Uterus (tissue), 4 donors: ENCODE measurements around the gene PTCH1. TPM values are rescaled to one million over a fixed set of nuclear protein-coding genes. Genes with fewer than 3 reads are reported as not detected.

Experiments used
- DNase-seq, 2 donors: peaks; one replicate each; pipeline ENCODE4 v3.0.0-alpha.2; 2019 to 2020
- H3K27ac ChIP-seq, 2 donors: fragments of 200-600 bp; sonication (generic); 1 replicate in 1 of 2; 2 replicates in 1 of 2; pipeline ENCODE4 v1.5.1; 2016 to 2018
- H3K27me3 ChIP-seq, 2 donors: fragments of 200-600 bp; sonication (generic); one replicate each; pipeline ENCODE4 v1.5.1; 2018 to 2019; ENCODE audit warnings: control low read depth in 1 of 2
- H3K36me3 ChIP-seq, 2 donors: fragments of 200-600 bp; sonication (generic); one replicate each; pipeline ENCODE4 v1.5.1; 2019; ENCODE audit warnings: control low read depth in 1 of 2
- H3K4me1 ChIP-seq, 2 donors: fragments of 200-600 bp; sonication (generic); one replicate each; pipeline ENCODE4 v1.5.1; 2018 to 2019; ENCODE audit warnings: control low read depth in 1 of 2
- H3K4me3 ChIP-seq, 2 donors: fragments of 200-600 bp; sonication (generic); 1 replicate in 1 of 2; 2 replicates in 1 of 2; pipeline ENCODE4 v1.5.1; 2018 to 2019; ENCODE audit warnings: mild to moderate bottlenecking in 1 of 2
- H3K9me3 ChIP-seq, 2 donors: fragments of 200-600 bp; sonication (generic); one replicate each; pipeline ENCODE4 v1.5.1; 2019; ENCODE audit warnings: control low read depth in 1 of 2
- POLR2A ChIP-seq, 2 donors: fragments of 450-650 bp; IDR thresholded peaks; one replicate each; pipeline ENCODE4 v1.6.1; 2016; ENCODE audit warnings: antibody characterized with exemption in 2 of 2, mild to moderate bottlenecking in 1 of 2, moderate library complexity in 1 of 2
- intact Hi-C: fragments of 100-400 bp; cut with DNase I; formaldehyde crosslinking; loops from one replicate; pipeline ENCODE4 v1.15.1; 2023; ENCODE audit warnings: low total_unique reads
- total RNA-seq, 4 donors: library from RNA; depleted of rRNA in 3 of 4; stranded (reverse); fragments of >200 nt in 3 of 4; gene quantifications; one replicate each; pipeline versions ENCODE4 v1.1.0 to v1.2.4, GENCODE V29; 2014 to 2023
- TF ChIP-seq, protein P1 (sequence below), 4 experiments: fragments of 200-600 bp in 2 of 4; fragments of 450-650 bp in 2 of 4; sonication (generic) in 2 of 4; IDR thresholded peaks; one replicate each; pipeline ENCODE4 v1.5.1; 2016 to 2019; ENCODE audit warnings: antibody characterized with exemption in 4 of 4, mild to moderate bottlenecking in 2 of 4, moderate library complexity in 1 of 4
- donor health status: DM: yes; HTN: yes; CAD: no.

Gene PTCH1
- total RNA-seq, 4 donors from 2014 or later: 7.4 to 24.6 (median 10.8) TPM

DNA sequence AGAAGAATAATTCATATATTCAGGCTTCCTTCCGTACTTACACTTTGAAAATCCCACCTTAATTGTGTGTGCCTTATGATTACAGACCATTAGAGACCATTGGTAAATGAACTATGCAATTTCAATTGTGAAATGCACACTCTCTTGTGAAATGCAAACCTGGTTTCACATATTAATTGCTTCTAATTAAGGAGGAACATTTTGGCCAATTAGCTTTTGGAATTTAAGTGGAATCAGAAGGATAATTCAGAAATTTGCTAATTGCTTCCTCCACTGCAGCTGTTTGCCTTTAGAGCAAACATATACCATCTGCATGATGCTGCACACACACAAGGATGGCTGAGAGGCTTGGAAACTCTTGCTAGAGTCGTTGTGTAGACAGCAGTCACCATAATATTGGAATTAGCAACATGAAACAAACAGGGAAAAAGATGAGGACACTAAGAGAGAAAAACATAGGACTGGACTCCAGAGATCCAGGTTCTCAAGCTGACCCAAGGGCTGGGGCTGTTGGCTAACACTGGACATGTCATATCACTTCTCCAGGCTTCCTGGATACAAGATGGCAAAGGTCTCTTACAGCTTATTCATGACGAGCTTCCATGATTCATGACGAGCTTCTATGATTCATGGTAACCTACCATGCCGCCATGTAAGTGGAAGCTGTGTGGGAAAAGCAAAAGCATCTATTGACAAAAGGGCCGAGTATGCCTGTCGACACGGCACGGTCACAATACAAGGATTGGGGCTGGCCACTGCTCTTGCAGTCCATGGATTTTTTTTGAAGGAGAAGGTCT lies 78.0 kb downstream of the PTCH1 start:
- no peak for TF ChIP-seq POLR2A (IDR thresholded peaks at IDR 0.05)
- TF ChIP-seq, protein P1, sequence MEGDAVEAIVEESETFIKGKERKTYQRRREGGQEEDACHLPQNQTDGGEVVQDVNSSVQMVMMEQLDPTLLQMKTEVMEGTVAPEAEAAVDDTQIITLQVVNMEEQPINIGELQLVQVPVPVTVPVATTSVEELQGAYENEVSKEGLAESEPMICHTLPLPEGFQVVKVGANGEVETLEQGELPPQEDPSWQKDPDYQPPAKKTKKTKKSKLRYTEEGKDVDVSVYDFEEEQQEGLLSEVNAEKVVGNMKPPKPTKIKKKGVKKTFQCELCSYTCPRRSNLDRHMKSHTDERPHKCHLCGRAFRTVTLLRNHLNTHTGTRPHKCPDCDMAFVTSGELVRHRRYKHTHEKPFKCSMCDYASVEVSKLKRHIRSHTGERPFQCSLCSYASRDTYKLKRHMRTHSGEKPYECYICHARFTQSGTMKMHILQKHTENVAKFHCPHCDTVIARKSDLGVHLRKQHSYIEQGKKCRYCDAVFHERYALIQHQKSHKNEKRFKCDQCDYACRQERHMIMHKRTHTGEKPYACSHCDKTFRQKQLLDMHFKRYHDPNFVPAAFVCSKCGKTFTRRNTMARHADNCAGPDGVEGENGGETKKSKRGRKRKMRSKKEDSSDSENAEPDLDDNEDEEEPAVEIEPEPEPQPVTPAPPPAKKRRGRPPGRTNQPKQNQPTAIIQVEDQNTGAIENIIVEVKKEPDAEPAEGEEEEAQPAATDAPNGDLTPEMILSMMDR (IDR thresholded peaks at IDR 0.05): no peak
- no peaks in the 10 kb centered on the region for H3K27me3 ChIP-seq
- intact Hi-C loops: no loop called here
- DNase-seq: no peak
- no peak overlapping the region for H3K27ac ChIP-seq
- no peak overlapping the region for H3K4me3 ChIP-seq
- no peaks in the 10 kb centered on the region for H3K4me1 ChIP-seq
- no peaks in the 10 kb centered on the region for H3K9me3 ChIP-seq
- H3K36me3 ChIP-seq: no peaks in the 10 kb centered on the region

DNA sequence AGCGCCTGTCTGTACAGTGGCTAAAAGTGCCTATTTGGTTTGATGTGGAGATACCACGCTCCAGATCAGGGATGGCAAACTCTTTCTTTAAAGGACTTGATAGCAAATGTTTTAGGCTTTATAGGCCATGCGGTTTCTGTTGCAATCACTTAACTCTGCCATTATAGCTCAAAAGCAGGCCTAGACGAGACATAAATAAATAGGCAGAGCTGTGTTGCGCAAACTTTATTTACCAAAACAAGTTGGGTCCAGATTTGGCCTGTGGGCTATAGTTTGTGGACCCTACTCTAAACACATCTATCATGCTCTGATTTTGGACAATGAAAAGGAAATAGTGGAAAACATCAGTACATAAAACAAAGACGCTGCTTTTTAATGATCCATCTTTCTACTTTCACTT lies 79.2 kb downstream of the PTCH1 start:
- Histone ChIP-seq H3K27me3 (no peaks in the 10 kb centered on the region), H3K27ac (no peak overlapping the region), H3K9me3 (no peaks in the 10 kb centered on the region), H3K4me3 (no peak overlapping the region), H3K36me3 (no peaks in the 10 kb centered on the region), H3K4me1 (no peaks in the 10 kb centered on the region)
- intact Hi-C loops: no loop called here
- TF ChIP-seq, protein P1 (IDR thresholded peaks at IDR 0.05): no peak
- no peak for TF ChIP-seq POLR2A (IDR thresholded peaks at IDR 0.05)
- no peak for DNase-seq

DNA sequence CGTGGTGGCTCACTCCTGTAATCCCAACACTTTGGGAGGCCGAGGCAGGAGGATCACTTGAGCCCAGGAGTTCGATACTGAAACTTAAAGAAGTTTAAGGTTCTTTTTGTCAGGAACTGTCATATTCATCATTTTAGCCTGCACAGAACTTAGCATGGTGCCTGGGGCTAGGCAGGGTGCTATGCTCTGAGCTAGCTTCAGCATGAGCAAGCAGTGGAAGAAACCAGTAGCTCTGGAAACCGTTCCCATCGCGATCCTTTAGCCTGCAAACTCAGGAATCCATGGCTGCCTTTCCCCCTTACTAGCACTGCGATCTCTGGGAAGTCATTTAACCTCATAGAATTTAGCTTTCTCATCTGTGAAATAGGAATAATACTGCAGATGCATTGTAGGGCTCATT lies 80.4 kb downstream of the PTCH1 start:
- H3K4me1 ChIP-seq: no peaks in the 10 kb centered on the region
- no peak for TF ChIP-seq POLR2A (IDR thresholded peaks at IDR 0.05)
- TF ChIP-seq, protein P1 (IDR thresholded peaks at IDR 0.05): no peak
- intact Hi-C loops: no loop called here
- no peak overlapping the region for H3K4me3 ChIP-seq
- no peaks in the 10 kb centered on the region for H3K27me3 ChIP-seq
- no peaks in the 10 kb centered on the region for H3K9me3 ChIP-seq
- DNase-seq: no peak
- no peak overlapping the region for H3K27ac ChIP-seq
- H3K36me3 ChIP-seq: no peaks in the 10 kb centered on the region

DNA sequence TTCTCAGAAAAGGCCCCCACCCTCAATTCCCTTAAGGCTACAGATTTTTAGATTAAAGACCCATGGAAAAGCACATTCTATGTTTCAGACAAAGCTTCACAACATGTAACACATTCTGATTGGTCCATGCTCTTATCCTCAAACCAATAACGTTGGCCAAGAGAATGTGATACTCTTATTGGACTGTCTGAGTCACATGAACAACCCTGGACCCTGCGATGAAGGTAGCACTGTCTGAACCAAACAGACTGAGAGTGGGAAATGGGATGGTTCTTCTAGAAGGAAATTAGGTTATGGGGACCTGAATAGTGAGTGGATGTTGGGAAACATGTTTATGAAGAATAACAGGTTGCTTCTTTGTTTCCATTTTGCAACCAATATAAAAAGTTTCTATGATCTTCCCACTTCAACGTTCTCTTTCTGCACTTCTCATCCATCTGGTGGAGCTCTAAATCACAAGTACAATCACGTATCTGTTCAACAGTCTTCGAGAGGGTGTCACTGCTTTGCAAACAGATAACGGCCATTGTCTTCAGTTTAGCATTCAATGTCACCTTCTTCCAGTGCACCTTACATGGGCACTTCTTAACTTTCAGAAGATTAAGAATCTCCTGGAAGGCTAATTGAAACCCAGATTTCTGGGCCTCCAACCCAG lies 81.6 kb downstream of the PTCH1 start:
- H3K27ac ChIP-seq: no peak overlapping the region
- no peak for TF ChIP-seq POLR2A (IDR thresholded peaks at IDR 0.05)
- TF ChIP-seq, protein P1 (IDR thresholded peaks at IDR 0.05): no peak
- intact Hi-C loops: no loop called here
- no peaks in the 10 kb centered on the region for H3K4me1 ChIP-seq
- no peaks in the 10 kb centered on the region for H3K9me3 ChIP-seq
- DNase-seq: no peak
- H3K27me3 ChIP-seq: no peaks in the 10 kb centered on the region
- no peak overlapping the region for H3K4me3 ChIP-seq
- H3K36me3 ChIP-seq: no peaks in the 10 kb centered on the region
